Measurements from ENCODE around the gene TAT. TPM values are rescaled to one million over a fixed set of nuclear protein-coding genes. Genes with fewer than 3 reads are reported as not detected.

Gene TAT
- total and polyA plus RNA-seq, 4 donors = 10.6 to 540 (median 433) TPM

- TF ChIP-seq, protein P1, sequence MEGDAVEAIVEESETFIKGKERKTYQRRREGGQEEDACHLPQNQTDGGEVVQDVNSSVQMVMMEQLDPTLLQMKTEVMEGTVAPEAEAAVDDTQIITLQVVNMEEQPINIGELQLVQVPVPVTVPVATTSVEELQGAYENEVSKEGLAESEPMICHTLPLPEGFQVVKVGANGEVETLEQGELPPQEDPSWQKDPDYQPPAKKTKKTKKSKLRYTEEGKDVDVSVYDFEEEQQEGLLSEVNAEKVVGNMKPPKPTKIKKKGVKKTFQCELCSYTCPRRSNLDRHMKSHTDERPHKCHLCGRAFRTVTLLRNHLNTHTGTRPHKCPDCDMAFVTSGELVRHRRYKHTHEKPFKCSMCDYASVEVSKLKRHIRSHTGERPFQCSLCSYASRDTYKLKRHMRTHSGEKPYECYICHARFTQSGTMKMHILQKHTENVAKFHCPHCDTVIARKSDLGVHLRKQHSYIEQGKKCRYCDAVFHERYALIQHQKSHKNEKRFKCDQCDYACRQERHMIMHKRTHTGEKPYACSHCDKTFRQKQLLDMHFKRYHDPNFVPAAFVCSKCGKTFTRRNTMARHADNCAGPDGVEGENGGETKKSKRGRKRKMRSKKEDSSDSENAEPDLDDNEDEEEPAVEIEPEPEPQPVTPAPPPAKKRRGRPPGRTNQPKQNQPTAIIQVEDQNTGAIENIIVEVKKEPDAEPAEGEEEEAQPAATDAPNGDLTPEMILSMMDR (IDR thresholded peaks at IDR 0.05; ENCODE audit: low read depth, low read length, missing input control) = no peak
- TF ChIP-seq, protein P2, sequence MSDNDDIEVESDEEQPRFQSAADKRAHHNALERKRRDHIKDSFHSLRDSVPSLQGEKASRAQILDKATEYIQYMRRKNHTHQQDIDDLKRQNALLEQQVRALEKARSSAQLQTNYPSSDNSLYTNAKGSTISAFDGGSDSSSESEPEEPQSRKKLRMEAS (IDR thresholded peaks at IDR 0.05) = no peak
- peak in 1 of 2 donors; percentile 13 for TF ChIP-seq RXRA (IDR thresholded peaks at IDR 0.05)
- peak in 1 of 2 donors; percentile 18 for TF ChIP-seq JUND (IDR thresholded peaks at IDR 0.05)
- Histone ChIP-seq H3K27ac (ENCODE audit: low read depth in 1 of 2, low read length in 2 of 2) (peak overlapping the region; percentile 54 to 95), H3K36me3 (ENCODE audit: control insufficient read depth in 4 of 4, insufficient read depth in 3 of 4, low read depth in 1 of 4, low read length in 3 of 4) (peaks cover 0 to 40% (median 15%) of the 10 kb centered on the region in 4 donors), H3K27me3 (ENCODE audit: control insufficient read depth in 4 of 4, insufficient read depth in 4 of 4, low read length in 3 of 4) (no peaks in the 10 kb centered on the region), H3K4me3 (ENCODE audit: low read depth in 1 of 3, low read length in 3 of 3) (no peak overlapping the region), H3K4me1 (ENCODE audit: control insufficient read depth in 4 of 4, insufficient read depth in 4 of 4, low read length in 3 of 4) (peaks cover 0 to 67% (median 32%) of the 10 kb centered on the region in 4 donors), H3K9ac (ENCODE audit: low read depth in 1 of 2, low read length in 2 of 2) (peak overlapping the region in 1 of 2 donors; percentile 36), H3K9me3 (ENCODE audit: control insufficient read depth in 4 of 4, low read length in 3 of 4) (no peaks in the 10 kb centered on the region)
- no peak for DNase-seq (ENCODE audit: low spot score)
- 17% methylated on average over 4 of the region's 4 CpGs for WGBS
Measured at GRCh38 chr16:71568551-71568950, 8.3 kb downstream of the TAT start.

DNA sequence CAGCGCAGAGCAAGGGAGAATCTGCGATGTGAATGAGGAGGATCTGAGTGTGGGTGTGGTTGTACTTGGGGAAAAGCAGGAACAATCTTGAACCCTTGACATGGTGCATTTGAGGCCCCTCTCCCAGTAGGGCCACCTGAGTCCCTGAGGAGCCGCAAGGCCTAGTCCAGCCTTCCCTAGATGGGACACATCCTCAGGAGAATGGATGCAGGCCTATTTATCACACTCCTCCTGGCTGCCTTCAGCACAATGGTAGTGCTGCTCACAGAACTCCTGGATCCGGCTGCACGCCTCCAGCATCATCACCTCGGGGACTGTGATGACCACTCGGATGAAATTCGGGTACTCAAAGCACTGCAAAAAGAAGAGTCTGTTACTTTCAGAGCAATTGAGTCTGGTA, 9.0 kb downstream of the TAT start:
- Histone ChIP-seq H3K27me3 (ENCODE audit: control insufficient read depth in 4 of 4, insufficient read depth in 4 of 4, low read length in 3 of 4) (no peaks in the 10 kb centered on the region), H3K4me3 (ENCODE audit: low read depth in 1 of 3, low read length in 3 of 3) (no peak overlapping the region), H3K4me1 (ENCODE audit: control insufficient read depth in 4 of 4, insufficient read depth in 4 of 4, low read length in 3 of 4) (peaks cover 0 to 64% (median 30%) of the 10 kb centered on the region in 4 donors), H3K9ac (ENCODE audit: low read depth in 1 of 2, low read length in 2 of 2) (peak overlapping the region in 1 of 2 donors; percentile 32), H3K27ac (ENCODE audit: low read depth in 1 of 2, low read length in 2 of 2) (peak overlapping the region; percentile 54 to 95), H3K36me3 (ENCODE audit: control insufficient read depth in 4 of 4, insufficient read depth in 3 of 4, low read depth in 1 of 4, low read length in 3 of 4) (peaks cover 0 to 40% (median 15%) of the 10 kb centered on the region in 4 donors), H3K9me3 (ENCODE audit: control insufficient read depth in 4 of 4, low read length in 3 of 4) (no peaks in the 10 kb centered on the region)
- 91% methylated on average over 8 of the region's 8 CpGs for WGBS
- no peak for DNase-seq (ENCODE audit: low spot score)
- TF ChIP-seq FOXA1 (IDR thresholded peaks at IDR 0.05) = no peak

- Histone ChIP-seq H3K27me3 (ENCODE audit: control insufficient read depth in 4 of 4, insufficient read depth in 4 of 4, low read length in 3 of 4) (no peaks in the 10 kb centered on the region), H3K9ac (ENCODE audit: low read depth in 1 of 2, low read length in 2 of 2) (peak overlapping the region; percentile 21 to 78)
- WGBS = 21% methylated on average over 9 of the region's 9 CpGs
Measured at GRCh38 chr16:71565812-71566700, 10.8 kb downstream of the TAT start.

More at GRCh38 chr16:71565812-71566700, 10.8 kb downstream of the TAT start:
- peak in 1 of 2 donors; percentile 11 for TF ChIP-seq HNF4A (conservative IDR thresholded peaks at IDR 0.05)
- TF ChIP-seq TAF1 (conservative IDR thresholded peaks at IDR 0.05) = no peak
- no peak for TF ChIP-seq GABPA (IDR thresholded peaks at IDR 0.05 in 1 of 2, conservative IDR thresholded peaks at IDR 0.05 in 1 of 2)
- no peak for TF ChIP-seq JUND (IDR thresholded peaks at IDR 0.05)
- TF ChIP-seq, protein P1 (IDR thresholded peaks at IDR 0.05; ENCODE audit: low read depth, low read length, missing input control) = no peak
- TF ChIP-seq, protein P2 (IDR thresholded peaks at IDR 0.05) = no peak
- TF ChIP-seq RXRA (IDR thresholded peaks at IDR 0.05) = no peak
- TF ChIP-seq, protein P3, sequence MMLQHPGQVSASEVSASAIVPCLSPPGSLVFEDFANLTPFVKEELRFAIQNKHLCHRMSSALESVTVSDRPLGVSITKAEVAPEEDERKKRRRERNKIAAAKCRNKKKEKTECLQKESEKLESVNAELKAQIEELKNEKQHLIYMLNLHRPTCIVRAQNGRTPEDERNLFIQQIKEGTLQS (IDR thresholded peaks at IDR 0.05) = peak; percentile 6
- TF ChIP-seq SP1 (IDR thresholded peaks at IDR 0.05) = no peak
- TF ChIP-seq FOXA1 (IDR thresholded peaks at IDR 0.05) = peak; percentile 11
- TF ChIP-seq EGR1 (IDR thresholded peaks at IDR 0.05; ENCODE audit: low read depth in 2 of 2) = no peak
- Histone ChIP-seq H3K4me1 (ENCODE audit: control insufficient read depth in 4 of 4, insufficient read depth in 4 of 4, low read length in 3 of 4) (peaks cover 0 to 49% (median 20%) of the 10 kb centered on the region in 4 donors), H3K36me3 (ENCODE audit: control insufficient read depth in 4 of 4, insufficient read depth in 3 of 4, low read depth in 1 of 4, low read length in 3 of 4) (peaks cover 0 to 27% (median 9%) of the 10 kb centered on the region in 4 donors), H3K27ac (ENCODE audit: low read depth in 1 of 2, low read length in 2 of 2) (peak overlapping the region; percentile 89 to 93), H3K4me3 (ENCODE audit: low read depth in 1 of 3, low read length in 3 of 3) (peak overlapping the region in 1 of 3 donors; percentile 55), H3K9me3 (ENCODE audit: control insufficient read depth in 4 of 4, low read length in 3 of 4) (no peaks in the 10 kb centered on the region)
- no peak for DNase-seq (ENCODE audit: low spot score)

Data from liver (tissue), 9 donors.